Hepatocyte (in vitro differentiated cells): ENCODE measurements around the gene HDAC11. TPM values are rescaled to one million over a fixed set of nuclear protein-coding genes. Genes with fewer than 3 reads are reported as not detected.

Source experiments
- DNase-seq: peaks from one replicate; pipeline ENCODE4 v3.0.0-alpha.2; 2016; ENCODE audit warnings: low spot score
- H2AFZ ChIP-seq: fragments of 200-600 bp; sonication (generic); 2 replicates; pipeline ENCODE4 v1.6.0; 2016; ENCODE audit warnings: antibody characterized with exemption, mild to moderate bottlenecking
- H3K27ac ChIP-seq: fragments of 200-600 bp; sonication (generic); 2 replicates; pipeline ENCODE4 v1.5.1; 2016; ENCODE audit warnings: mild to moderate bottlenecking
- H3K27me3 ChIP-seq: fragments of 200-600 bp; sonication (generic); 2 replicates; pipeline ENCODE4 v1.6.1; 2016
- H3K36me3 ChIP-seq: fragments of 200-600 bp; sonication (generic); replicated peaks from 2 replicates; pipeline ENCODE4 v1.5.1; 2016; ENCODE audit warnings: low read depth; ENCODE audit not compliant: insufficient read depth
- H3K4me1 ChIP-seq: fragments of 200-600 bp; sonication (generic); 2 replicates; pipeline ENCODE4 v1.5.1; 2016; ENCODE audit warnings: mild to moderate bottlenecking, moderate library complexity; ENCODE audit not compliant: insufficient read depth
- H3K4me2 ChIP-seq: fragments of 200-600 bp; sonication (generic); 2 replicates; pipeline ENCODE4 v1.6.0; 2016
- H3K4me3 ChIP-seq: fragments of 200-600 bp; sonication (generic); 2 replicates; pipeline ENCODE4 v1.5.1; 2016; ENCODE audit warnings: mild to moderate bottlenecking
- H3K79me2 ChIP-seq: fragments of 200-600 bp; sonication (generic); 2 replicates; pipeline ENCODE4 v1.6.0; 2017; ENCODE audit warnings: mild to moderate bottlenecking
- H3K9me2 ChIP-seq: fragments of 200-600 bp; sonication (generic); replicated peaks from 2 replicates; pipeline ENCODE4 v1.6.0; 2017; ENCODE audit warnings: mild to moderate bottlenecking; ENCODE audit not compliant: insufficient read depth
- H3K9me3 ChIP-seq: fragments of 200-600 bp; sonication (generic); 2 replicates; pipeline ENCODE4 v1.5.1; 2016; ENCODE audit warnings: low read depth, mild to moderate bottlenecking
- H4K20me1 ChIP-seq: fragments of 200-600 bp; sonication (generic); 2 replicates; pipeline ENCODE4 v1.6.0; 2016; ENCODE audit warnings: mild to moderate bottlenecking; ENCODE audit not compliant: insufficient read depth, poor library complexity, severe bottlenecking
- CTCF ChIP-seq: fragments of 200-600 bp; sonication (generic); IDR thresholded peaks from 2 replicates; pipeline ENCODE4 v1.5.1; 2016; ENCODE audit warnings: antibody characterized with exemption, mild to moderate bottlenecking; ENCODE audit not compliant: poor library complexity
- EZH2 ChIP-seq: fragments of 200-600 bp; sonication (generic); IDR thresholded peaks from 2 replicates; pipeline ENCODE4 v1.6.1; 2016; ENCODE audit warnings: antibody characterized with exemption, mild to moderate bottlenecking, borderline replicate concordance
- EZH2phosphoT487 ChIP-seq: fragments of 200-600 bp; sonication (generic); IDR thresholded peaks from one replicate; pipeline ENCODE4 v1.6.1; 2018; ENCODE audit warnings: antibody characterized with exemption, mild to moderate bottlenecking, low read depth, moderate library complexity; ENCODE audit not compliant: unreplicated experiment, severe bottlenecking
- WGBS: methylation state at CpG from one replicate; pipeline ENCODE4 v1.1.6; 2016; ENCODE audit warnings: low lambda C conversion rate; ENCODE audit errors: missing lambda C conversion rate; 5-methylcytosine and 5-hydroxymethylcytosine counted together
- polyA plus RNA-seq: library from polyadenylated mRNA; unstranded; fragments of >200 nt; fragmentation: Nextera tagmentation; extraction: Ambion mirVana; gene quantifications from 2 replicates; pipeline ENCODE4 v1.2.1, GENCODE V29; 2016
- total RNA-seq: library from RNA; depleted of rRNA; stranded (reverse); fragments of >200 nt; gene quantifications from 2 replicates; pipeline ENCODE4 v1.2.3, GENCODE V29; 2014

The HDAC11 gene
- total and polyA plus RNA-seq, 2 experiments from 2014 or later: 8.4 to 12.3 TPM

DNA sequence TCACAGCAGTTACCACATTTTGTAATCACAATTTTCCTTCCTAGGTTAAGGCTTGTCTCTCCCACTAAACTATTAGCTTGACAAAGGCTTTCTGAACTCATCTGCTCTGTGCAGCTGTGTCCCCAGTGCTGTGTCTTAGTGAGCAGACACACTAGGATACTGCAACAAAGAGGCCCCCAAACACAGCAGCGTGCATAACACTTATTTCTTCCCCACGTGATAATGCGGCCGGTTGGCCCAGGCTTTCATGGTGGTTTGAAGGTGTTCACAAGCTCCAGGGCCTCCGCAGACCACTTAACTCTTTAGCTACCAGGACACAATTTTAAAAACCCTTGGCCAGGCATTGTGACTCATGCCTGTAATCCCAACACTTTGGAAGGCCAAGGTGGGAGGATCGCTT lies 2.2 kb upstream of the HDAC11 start:
- Histone ChIP-seq H3K27ac (no peak overlapping the region), H2AFZ (no peak overlapping the region), H3K27me3 (no peaks in the 10 kb centered on the region), H3K79me2 (no peaks in the 10 kb centered on the region), H4K20me1 (no peaks in the 10 kb centered on the region), H3K4me1 (peaks cover 4% of the 10 kb centered on the region), H3K4me2 (no peak overlapping the region), H3K9me2 (no peaks in the 10 kb centered on the region), H3K9me3 (no peaks in the 10 kb centered on the region), H3K36me3 (no peaks in the 10 kb centered on the region), H3K4me3 (no peak overlapping the region)
- 48% methylated on average over 6 of the region's 6 CpGs for WGBS
- no peak for DNase-seq
- no peak for TF ChIP-seq EZH2phosphoT487
- TF ChIP-seq CTCF: no peak

DNA sequence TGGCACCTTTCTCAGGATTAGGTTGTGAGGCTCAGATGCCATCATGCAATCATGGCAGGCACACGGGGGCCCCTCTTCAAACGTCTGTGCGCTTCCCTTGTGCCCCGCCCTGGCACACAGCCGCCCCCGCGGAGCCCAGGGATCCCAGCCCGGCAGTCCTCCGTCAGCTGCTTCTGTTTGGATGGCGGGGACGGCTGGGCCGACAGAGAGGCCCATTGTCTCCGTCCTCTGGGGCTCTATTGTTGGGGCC lies 849 bp upstream of the HDAC11 start:
- no peak for TF ChIP-seq EZH2
- TF ChIP-seq CTCF: no peak
- Histone ChIP-seq H3K4me3 (peak overlapping the region; percentile 38), H3K27me3 (no peaks in the 10 kb centered on the region), H2AFZ (peak overlapping the region; percentile 47), H4K20me1 (no peaks in the 10 kb centered on the region), H3K27ac (peak overlapping the region; percentile 74), H3K36me3 (no peaks in the 10 kb centered on the region), H3K9me2 (no peaks in the 10 kb centered on the region), H3K4me2 (peak overlapping the region; percentile 88), H3K9me3 (no peaks in the 10 kb centered on the region), H3K4me1 (peaks cover 5% of the 10 kb centered on the region), H3K79me2 (no peaks in the 10 kb centered on the region)
- 21% methylated on average over 13 of the region's 13 CpGs for WGBS
- peak; percentile 60 for DNase-seq

DNA sequence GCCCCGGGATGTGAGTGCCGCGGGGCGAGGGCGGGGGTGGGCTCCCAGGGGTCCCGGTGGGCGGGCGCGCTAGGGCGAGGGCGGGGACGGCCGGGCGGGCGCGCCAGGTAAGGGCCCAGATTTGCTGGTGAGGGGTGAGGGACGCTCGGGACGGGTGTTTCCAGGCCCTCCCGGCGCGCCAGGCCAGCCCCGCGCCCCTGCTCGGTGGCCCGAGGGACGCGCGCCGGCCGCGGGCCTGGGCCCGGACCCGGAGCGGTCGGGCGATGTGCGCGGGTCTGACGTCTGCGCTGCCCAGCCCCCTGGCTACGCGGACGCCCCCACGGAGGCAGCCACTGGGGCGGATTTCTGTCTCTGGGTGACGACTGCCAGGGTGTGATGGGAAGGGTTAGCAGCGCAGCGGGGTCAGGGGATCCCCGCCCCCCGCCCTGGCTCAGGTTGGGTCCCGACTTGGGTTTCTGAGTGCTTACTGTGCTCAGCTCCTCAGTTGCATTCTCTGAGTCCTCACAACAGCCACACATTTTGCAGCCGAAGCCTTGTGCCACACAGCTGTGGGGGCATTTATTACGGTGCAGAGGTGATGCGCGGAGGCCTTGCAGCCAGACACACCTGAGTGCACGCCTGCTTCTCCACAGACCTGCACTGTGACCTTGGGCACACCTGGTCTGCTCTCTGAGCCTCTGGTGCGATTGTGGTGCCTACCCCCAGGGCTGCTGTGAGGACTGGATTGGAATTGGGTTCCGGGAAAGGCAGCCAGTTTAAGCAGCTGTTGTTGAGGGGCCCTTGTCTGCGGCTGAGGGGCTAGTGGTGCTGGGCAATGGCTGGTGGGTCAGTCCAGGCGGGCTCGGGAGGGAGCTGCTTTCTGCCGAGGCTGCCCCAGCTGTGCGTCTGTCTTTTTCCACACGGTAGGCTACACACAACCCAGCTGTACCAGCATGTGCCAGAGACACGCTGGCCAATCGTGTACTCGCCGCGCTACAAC lies 523 bp downstream of the HDAC11 start:
- H3K27me3 ChIP-seq: no peaks in the 10 kb centered on the region
- H4K20me1 ChIP-seq: no peaks in the 10 kb centered on the region
- H3K4me1 ChIP-seq: peaks cover 18% of the 10 kb centered on the region
- H3K4me2 ChIP-seq: peak overlapping the region; percentile 95
- WGBS: 34% methylated on average over 37 of the region's 70 CpGs
- DNase-seq: no peak
- no peaks in the 10 kb centered on the region for H3K36me3 ChIP-seq
- no peaks in the 10 kb centered on the region for H3K9me2 ChIP-seq
- H3K4me3 ChIP-seq: peak overlapping the region; percentile 71
- no peaks in the 10 kb centered on the region for H3K79me2 ChIP-seq
- no peak for TF ChIP-seq EZH2phosphoT487
- no peak for TF ChIP-seq EZH2
- no peak for TF ChIP-seq CTCF
- H3K9me3 ChIP-seq: no peaks in the 10 kb centered on the region
- peak overlapping the region; percentile 63 for H2AFZ ChIP-seq
- H3K27ac ChIP-seq: no peak overlapping the region
